Vagina (tissue), 2 donors: Measurements from ENCODE around the gene ADGRF1.

ENCODE experiments used
- POLR2A ChIP-seq, 2 donors: fragments of 450-650 bp; IDR thresholded peaks; one replicate each; pipeline ENCODE4 v1.6.1; 2017; ENCODE audit warnings: antibody characterized with exemption in 2 of 2, mild to moderate bottlenecking in 2 of 2, moderate library complexity in 2 of 2
- TF ChIP-seq, protein P1 (sequence below), 3 experiments: fragments of 450-650 bp in 2 of 3; fragments of 200-600 bp in 1 of 3; sonication (generic) in 1 of 3; IDR thresholded peaks; one replicate each; pipeline ENCODE4 v1.5.1; 2017 to 2019; ENCODE audit warnings: antibody characterized with exemption in 3 of 3, mild to moderate bottlenecking in 2 of 3, moderate library complexity in 2 of 3

DNA sequence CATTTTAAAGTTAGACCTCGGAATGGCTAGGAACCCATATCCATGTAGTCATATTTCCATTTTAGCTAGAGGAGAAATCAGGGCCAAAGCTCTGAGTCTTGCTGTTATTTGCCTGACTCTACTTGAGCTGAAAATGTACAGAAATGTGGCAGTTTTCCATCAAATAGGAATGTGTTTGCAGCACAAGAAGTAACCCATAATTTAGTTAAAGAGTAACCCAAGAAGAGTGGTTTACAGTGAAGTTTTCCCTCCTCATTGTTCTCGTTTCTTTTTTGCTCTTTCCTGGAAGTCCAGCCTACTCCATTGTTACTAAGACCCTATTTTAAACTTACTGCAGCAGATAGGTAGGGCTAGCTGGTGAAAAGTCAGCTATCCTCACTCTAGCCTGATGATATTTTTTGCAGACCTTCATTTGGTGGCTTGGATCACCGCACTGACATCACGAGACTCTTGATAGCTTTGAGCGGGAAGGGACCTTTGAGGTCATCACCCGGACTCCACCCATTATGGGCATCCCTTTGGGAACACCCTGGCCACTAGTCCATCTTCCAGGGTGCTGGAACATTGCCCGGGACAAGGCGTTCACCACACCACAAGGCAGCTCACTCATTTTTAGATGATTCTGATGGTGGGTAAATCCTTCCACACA is 92.4 kb downstream of the ADGRF1 start:
- TF ChIP-seq, protein P1, sequence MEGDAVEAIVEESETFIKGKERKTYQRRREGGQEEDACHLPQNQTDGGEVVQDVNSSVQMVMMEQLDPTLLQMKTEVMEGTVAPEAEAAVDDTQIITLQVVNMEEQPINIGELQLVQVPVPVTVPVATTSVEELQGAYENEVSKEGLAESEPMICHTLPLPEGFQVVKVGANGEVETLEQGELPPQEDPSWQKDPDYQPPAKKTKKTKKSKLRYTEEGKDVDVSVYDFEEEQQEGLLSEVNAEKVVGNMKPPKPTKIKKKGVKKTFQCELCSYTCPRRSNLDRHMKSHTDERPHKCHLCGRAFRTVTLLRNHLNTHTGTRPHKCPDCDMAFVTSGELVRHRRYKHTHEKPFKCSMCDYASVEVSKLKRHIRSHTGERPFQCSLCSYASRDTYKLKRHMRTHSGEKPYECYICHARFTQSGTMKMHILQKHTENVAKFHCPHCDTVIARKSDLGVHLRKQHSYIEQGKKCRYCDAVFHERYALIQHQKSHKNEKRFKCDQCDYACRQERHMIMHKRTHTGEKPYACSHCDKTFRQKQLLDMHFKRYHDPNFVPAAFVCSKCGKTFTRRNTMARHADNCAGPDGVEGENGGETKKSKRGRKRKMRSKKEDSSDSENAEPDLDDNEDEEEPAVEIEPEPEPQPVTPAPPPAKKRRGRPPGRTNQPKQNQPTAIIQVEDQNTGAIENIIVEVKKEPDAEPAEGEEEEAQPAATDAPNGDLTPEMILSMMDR (IDR thresholded peaks at IDR 0.05) = no peak
- TF ChIP-seq POLR2A (IDR thresholded peaks at IDR 0.05) = no peak
